PC-9 (cell line): ENCODE data around the gene TTLL9. TPM values are rescaled to one million over a fixed set of nuclear protein-coding genes. Genes with fewer than 3 reads are reported as not detected.
A peak's percentile ranks its signal among the peaks of the same experiment; 100 is the strongest.

ENCODE experiments used
- BruUV-seq: library from RNA; stranded (reverse); fragments of 400-500 nt; replicated peaks from 2 replicates; lab custom pipeline; 2021; lab: Mats Ljungman, UMichigan
- CTCF ChIA-PET: fragments of 300-600 bp; sonication (Branson Sonifier 250); formaldehyde crosslinking; loops from one replicate; lab custom pipeline; 2022; ENCODE audit warnings: antibody characterized with exemption; lab: Charles Lee
- POLR2A ChIA-PET: fragments of 300-600 bp; sonication (Branson Sonifier 250); formaldehyde crosslinking; loops from one replicate; lab custom pipeline; 2022; ENCODE audit warnings: antibody characterized with exemption; ENCODE audit not compliant: unreplicated experiment; lab: Charles Lee
- DNase-seq, 2 experiments: peaks; one replicate each; pipeline versions ENCODE4 v3.0.0 to v3.0.0-alpha.2; 2015 to 2022; ENCODE audit warnings: mixed read lengths in 1 of 2
- H2AFZ ChIP-seq: fragments of 200-600 bp; sonication (generic); 2 replicates; pipeline ENCODE4 v1.8.1; 2017; ENCODE audit warnings: antibody characterized with exemption
- H3F3A ChIP-seq: fragments of 200-600 bp; sonication (generic); 2 replicates; pipeline ENCODE4 v1.8.1; 2017; ENCODE audit warnings: antibody characterized with exemption, mild to moderate bottlenecking, low read depth; ENCODE audit not compliant: insufficient read depth
- H3K27ac ChIP-seq: fragments of 200-600 bp; sonication (generic); 2 replicates; pipeline ENCODE4 v1.6.1; 2016; ENCODE audit warnings: mixed run types
- H3K27me3 ChIP-seq: fragments of 200-600 bp; sonication (generic); 2 replicates; pipeline ENCODE4 v1.6.1; 2016; ENCODE audit warnings: low read depth, mixed run types; ENCODE audit not compliant: insufficient read depth
- H3K36me3 ChIP-seq: fragments of 200-600 bp; sonication (generic); 2 replicates; pipeline ENCODE4 v1.6.1; 2016; ENCODE audit warnings: low read depth, mixed run types
- H3K4me1 ChIP-seq: fragments of 200-600 bp; sonication (generic); replicated peaks from 2 replicates; pipeline ENCODE4 v1.6.1; 2016; ENCODE audit warnings: mixed run types; ENCODE audit not compliant: insufficient read depth
- H3K4me2 ChIP-seq: fragments of 200-600 bp; sonication (generic); 2 replicates; pipeline ENCODE4 v1.6.1; 2017; ENCODE audit warnings: mixed run types
- H3K4me3 ChIP-seq: fragments of 200-600 bp; sonication (generic); 2 replicates; pipeline ENCODE4 v1.6.1; 2016; ENCODE audit warnings: mixed run types
- H3K79me2 ChIP-seq: fragments of 200-600 bp; sonication (generic); 2 replicates; pipeline ENCODE4 v1.6.1; 2017; ENCODE audit warnings: low read depth, mixed run types
- H3K9me2 ChIP-seq: fragments of 200-600 bp; sonication (generic); 2 replicates; pipeline ENCODE4 v1.8.1; 2017; ENCODE audit warnings: mild to moderate bottlenecking; ENCODE audit not compliant: insufficient read depth
- H3K9me3 ChIP-seq: fragments of 200-600 bp; sonication (generic); 2 replicates; pipeline ENCODE4 v1.8.1; 2016; ENCODE audit warnings: low read depth; ENCODE audit not compliant: insufficient read depth
- H4K20me1 ChIP-seq: fragments of 200-600 bp; sonication (generic); 2 replicates; pipeline ENCODE4 v1.8.1; 2017; ENCODE audit not compliant: insufficient read depth
- EZH2 ChIP-seq: fragments of 200-600 bp; sonication (generic); IDR thresholded peaks from 2 replicates; pipeline ENCODE4 v1.8.0; 2017; ENCODE audit warnings: antibody characterized with exemption, low read depth
- intact Hi-C: fragments of 100-400 bp; cut with micrococcal nuclease; formaldehyde crosslinking; loops from one replicate; pipeline ENCODE4 v1.10.0; 2022; ENCODE audit not compliant: unreplicated experiment
- total RNA-seq: library from RNA; stranded (reverse); gene quantifications from 2 replicates; pipeline ENCODE4 v1.2.3, GENCODE V29; 2021
- TF ChIP-seq, protein P1 (sequence below): fragments of 200-600 bp; sonication (generic); conservative IDR thresholded peaks from 2 replicates; pipeline ENCODE4 v1.6.1; 2017; ENCODE audit warnings: mixed run types, antibody characterized with exemption, mild to moderate bottlenecking, moderate library complexity

TTLL9 gene
- total RNA-seq, 1 experiment from 2014 or later: 1.8 TPM

DNA sequence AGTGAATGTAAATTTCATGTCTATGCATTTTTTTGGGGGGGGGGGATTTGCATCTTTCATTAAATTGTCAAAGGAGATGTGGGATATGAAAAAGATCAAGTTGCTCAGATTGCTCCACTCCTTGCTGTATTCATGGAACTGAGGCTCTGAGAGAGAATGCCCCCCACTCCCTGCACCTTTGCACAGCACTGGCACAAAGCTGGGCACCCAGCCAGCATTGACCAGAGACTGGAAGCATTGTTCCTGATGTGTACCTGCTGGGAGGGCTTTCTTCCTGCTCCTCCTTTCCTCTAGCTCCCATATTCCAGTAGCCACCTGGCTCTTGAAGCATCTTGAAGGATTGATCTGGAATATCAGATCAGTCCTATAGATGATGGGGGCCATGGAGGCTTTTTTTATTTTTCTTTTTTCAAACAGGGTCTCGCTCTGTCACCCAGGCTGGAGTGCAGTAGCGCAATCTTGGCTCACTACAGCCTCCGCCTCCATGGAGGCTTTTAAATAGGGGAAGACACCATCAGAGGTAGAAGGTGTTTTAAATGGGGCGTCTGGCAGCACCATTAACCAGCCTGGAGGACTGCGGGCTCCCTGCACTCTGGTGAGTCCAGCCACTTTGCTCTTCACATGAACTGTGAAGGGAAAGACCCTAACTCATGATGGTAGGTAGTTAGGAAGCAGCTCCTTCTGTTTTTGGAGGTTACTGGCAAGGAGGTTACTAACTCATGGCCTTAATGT, 11.0 kb upstream of the TTLL9 start:
- POLR2A ChIA-PET: no interaction called here
- TF ChIP-seq EZH2: no peak
- TF ChIP-seq, protein P1, sequence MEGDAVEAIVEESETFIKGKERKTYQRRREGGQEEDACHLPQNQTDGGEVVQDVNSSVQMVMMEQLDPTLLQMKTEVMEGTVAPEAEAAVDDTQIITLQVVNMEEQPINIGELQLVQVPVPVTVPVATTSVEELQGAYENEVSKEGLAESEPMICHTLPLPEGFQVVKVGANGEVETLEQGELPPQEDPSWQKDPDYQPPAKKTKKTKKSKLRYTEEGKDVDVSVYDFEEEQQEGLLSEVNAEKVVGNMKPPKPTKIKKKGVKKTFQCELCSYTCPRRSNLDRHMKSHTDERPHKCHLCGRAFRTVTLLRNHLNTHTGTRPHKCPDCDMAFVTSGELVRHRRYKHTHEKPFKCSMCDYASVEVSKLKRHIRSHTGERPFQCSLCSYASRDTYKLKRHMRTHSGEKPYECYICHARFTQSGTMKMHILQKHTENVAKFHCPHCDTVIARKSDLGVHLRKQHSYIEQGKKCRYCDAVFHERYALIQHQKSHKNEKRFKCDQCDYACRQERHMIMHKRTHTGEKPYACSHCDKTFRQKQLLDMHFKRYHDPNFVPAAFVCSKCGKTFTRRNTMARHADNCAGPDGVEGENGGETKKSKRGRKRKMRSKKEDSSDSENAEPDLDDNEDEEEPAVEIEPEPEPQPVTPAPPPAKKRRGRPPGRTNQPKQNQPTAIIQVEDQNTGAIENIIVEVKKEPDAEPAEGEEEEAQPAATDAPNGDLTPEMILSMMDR: no peak
- Histone ChIP-seq H4K20me1 (no peaks in the 10 kb centered on the region), H3K36me3 (no peaks in the 10 kb centered on the region), H3K4me2 (no peak overlapping the region), H2AFZ (no peak overlapping the region), H3K4me1 (no peaks in the 10 kb centered on the region), H3F3A (no peaks in the 10 kb centered on the region), H3K9me2 (no peaks in the 10 kb centered on the region), H3K4me3 (no peak overlapping the region), H3K27ac (no peak overlapping the region), H3K9me3 (no peaks in the 10 kb centered on the region), H3K79me2 (no peaks in the 10 kb centered on the region), H3K27me3 (peaks cover 92% of the 10 kb centered on the region)
- CTCF ChIA-PET: interaction anchor here (0.6 to 1.2 kb wide), 2 partner anchors 20 to 225 kb away, joined by 3 to 4 read pairs; no protein-coding TSS in a partner anchor
- intact Hi-C loops: no loop called here
- BruUV-seq: no TSS peak
- peak in 1 of 2 experiments; percentile 13 for DNase-seq

- intact Hi-C loops: no loop called here
- DNase-seq: peak in 1 of 2 experiments; percentile 23
- Histone ChIP-seq H3K27me3 (peaks cover 92% of the 10 kb centered on the region), H3K4me3 (no peak overlapping the region), H4K20me1 (no peaks in the 10 kb centered on the region), H3K36me3 (no peaks in the 10 kb centered on the region), H3K27ac (no peak overlapping the region), H3F3A (no peaks in the 10 kb centered on the region), H3K4me1 (no peaks in the 10 kb centered on the region), H2AFZ (no peak overlapping the region), H3K9me3 (no peaks in the 10 kb centered on the region), H3K79me2 (no peaks in the 10 kb centered on the region), H3K9me2 (no peaks in the 10 kb centered on the region), H3K4me2 (no peak overlapping the region)
- TF ChIP-seq, protein P1: no peak
- TF ChIP-seq EZH2: no peak
- no TSS peak for BruUV-seq
- CTCF ChIA-PET: interaction anchor here (1.2 kb wide), 1 partner anchor 20 kb away, joined by 4 read pairs; no protein-coding TSS in a partner anchor
- POLR2A ChIA-PET: no interaction called here
These were observed 10.4 kb upstream of the TTLL9 start for GRCh38 chr20:31859998-31860380.

DNA sequence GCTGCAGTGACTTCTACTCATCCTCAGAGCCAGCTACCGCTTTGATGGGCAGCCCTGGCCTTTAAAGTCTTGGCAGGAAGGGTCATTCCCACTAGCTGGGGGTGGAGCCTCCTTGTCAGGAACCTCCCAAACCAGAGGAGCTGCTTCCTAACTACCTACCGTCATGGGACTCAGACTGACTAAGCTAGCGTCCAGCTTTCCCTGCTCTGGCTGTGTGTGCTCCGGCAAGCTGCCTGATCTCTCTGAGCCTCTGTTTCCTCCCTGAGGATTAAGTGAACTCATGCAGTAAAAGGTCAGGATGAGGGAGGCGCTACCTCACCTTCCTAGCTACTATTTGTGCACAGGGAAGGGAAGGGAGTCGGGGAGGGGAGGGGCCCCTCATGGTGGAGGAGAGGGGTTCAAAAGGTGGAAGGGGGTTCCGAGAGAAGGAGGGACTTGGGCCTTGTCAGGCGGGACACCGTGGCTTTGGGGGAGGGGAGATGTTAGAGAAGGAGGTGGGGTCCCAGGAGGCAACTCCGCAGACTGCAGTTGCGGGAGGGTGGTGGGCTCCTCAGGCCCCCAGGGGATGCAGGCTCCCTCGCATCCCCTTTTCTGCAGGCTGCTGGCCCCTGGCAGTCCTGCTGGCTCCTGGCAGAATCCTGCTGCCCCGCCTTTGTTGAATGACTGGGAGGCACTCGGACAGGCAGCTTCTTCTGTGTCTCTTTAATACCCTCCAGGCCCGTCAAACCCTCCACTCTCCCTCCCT, 9.9 kb upstream of the TTLL9 start:
- Histone ChIP-seq H3K4me3 (peak overlapping the region; percentile 43; the same call in 1 of the 2 replicates), H3F3A (no peaks in the 10 kb centered on the region), H3K9me2 (no peaks in the 10 kb centered on the region), H3K4me1 (no peaks in the 10 kb centered on the region), H3K4me2 (peak overlapping the region; percentile 61), H2AFZ (no peak overlapping the region), H3K27ac (no peak overlapping the region), H4K20me1 (no peaks in the 10 kb centered on the region), H3K27me3 (peaks cover 93% of the 10 kb centered on the region), H3K36me3 (no peaks in the 10 kb centered on the region), H3K9me3 (no peaks in the 10 kb centered on the region), H3K79me2 (no peaks in the 10 kb centered on the region)
- no peak for TF ChIP-seq EZH2
- BruUV-seq: no TSS peak
- CTCF ChIA-PET: interaction anchor here (1.2 kb wide), 1 partner anchor 19 kb away, joined by 4 read pairs; no protein-coding TSS in a partner anchor
- intact Hi-C loops: loop anchor here (1.0 kb wide), 1 partner anchor 10 kb away; the partner anchor contains the start of genes DUSP15 and TTLL9
- DNase-seq: peak; percentile 29 to 46
- POLR2A ChIA-PET: no interaction called here
